Osteocyte (in vitro differentiated cells): ENCODE results near the gene GHR. TPM values are rescaled to one million over a fixed set of nuclear protein-coding genes. Genes with fewer than 3 reads are reported as not detected.

Experiments
- DNase-seq: peaks from one replicate; pipeline ENCODE4 v3.0.0; 2021; ENCODE audit warnings: mixed read lengths; ENCODE audit not compliant: unreplicated experiment; ENCODE audit errors: extremely low spot score
- H3K27ac Mint-ChIP-seq: one replicate; pipeline ENCODE4 v1.8.0; 2021; ENCODE audit warnings: mild to moderate bottlenecking, mixed read lengths; ENCODE audit not compliant: unreplicated experiment
- H3K27me3 Mint-ChIP-seq: one replicate; pipeline ENCODE4 v1.8.0; 2021; ENCODE audit warnings: mixed read lengths; ENCODE audit not compliant: unreplicated experiment
- H3K36me3 Mint-ChIP-seq: one replicate; pipeline ENCODE4 v1.8.0; 2021; ENCODE audit warnings: mixed read lengths; ENCODE audit not compliant: unreplicated experiment
- H3K4me1 Mint-ChIP-seq: one replicate; pipeline ENCODE4 v1.8.0; 2021; ENCODE audit warnings: mixed read lengths; ENCODE audit not compliant: unreplicated experiment
- H3K4me3 Mint-ChIP-seq: one replicate; pipeline ENCODE4 v1.8.0; 2021; ENCODE audit warnings: mild to moderate bottlenecking, moderate library complexity, mixed read lengths; ENCODE audit not compliant: unreplicated experiment
- H3K9me3 Mint-ChIP-seq: one replicate; pipeline ENCODE4 v1.8.0; 2021; ENCODE audit warnings: mixed read lengths; ENCODE audit not compliant: unreplicated experiment
- total RNA-seq: library from RNA; stranded (reverse); gene quantifications from 2 replicates; pipeline ENCODE4 v1.2.1, GENCODE V29; 2021
- TF ChIP-seq, protein P1 (sequence below): fragments of 200-600 bp; sonication (generic); IDR thresholded peaks from 2 replicates; pipeline ENCODE4 v1.5.0; 2021; ENCODE audit warnings: antibody characterized with exemption, mild to moderate bottlenecking, moderate library complexity

The GHR gene
- total RNA-seq, 1 donor from 2014 or later, result 2.3 TPM

DNA sequence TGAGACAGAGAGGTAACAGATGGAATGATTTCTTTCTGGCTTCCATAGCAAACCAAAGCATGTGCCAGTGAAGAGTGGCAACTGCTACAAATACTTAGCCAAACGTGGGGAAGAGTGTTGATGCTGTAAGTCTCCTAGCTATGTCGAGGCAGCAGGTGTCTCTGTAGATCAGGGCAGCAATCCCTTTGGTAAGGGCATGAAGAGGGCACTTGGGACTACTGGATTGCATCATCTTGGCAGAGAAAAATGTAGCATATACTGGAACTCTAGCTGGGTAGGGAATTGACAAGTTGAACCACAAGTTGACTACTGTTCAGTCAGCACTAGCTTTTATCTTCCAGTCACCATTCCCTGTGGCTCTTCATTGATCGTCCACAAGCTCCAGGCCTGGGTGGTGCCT, 75.8 kb downstream of the GHR start:
- Mint-ChIP-seq H3K4me3 (no peak overlapping the region), H3K36me3 (no peaks in the 10 kb centered on the region), H3K27me3 (no peaks in the 10 kb centered on the region), H3K4me1 (peaks cover 4% of the 10 kb centered on the region), H3K9me3 (peaks cover 5% of the 10 kb centered on the region), H3K27ac (no peak overlapping the region)
- DNase-seq, result no peak
- TF ChIP-seq, protein P1, sequence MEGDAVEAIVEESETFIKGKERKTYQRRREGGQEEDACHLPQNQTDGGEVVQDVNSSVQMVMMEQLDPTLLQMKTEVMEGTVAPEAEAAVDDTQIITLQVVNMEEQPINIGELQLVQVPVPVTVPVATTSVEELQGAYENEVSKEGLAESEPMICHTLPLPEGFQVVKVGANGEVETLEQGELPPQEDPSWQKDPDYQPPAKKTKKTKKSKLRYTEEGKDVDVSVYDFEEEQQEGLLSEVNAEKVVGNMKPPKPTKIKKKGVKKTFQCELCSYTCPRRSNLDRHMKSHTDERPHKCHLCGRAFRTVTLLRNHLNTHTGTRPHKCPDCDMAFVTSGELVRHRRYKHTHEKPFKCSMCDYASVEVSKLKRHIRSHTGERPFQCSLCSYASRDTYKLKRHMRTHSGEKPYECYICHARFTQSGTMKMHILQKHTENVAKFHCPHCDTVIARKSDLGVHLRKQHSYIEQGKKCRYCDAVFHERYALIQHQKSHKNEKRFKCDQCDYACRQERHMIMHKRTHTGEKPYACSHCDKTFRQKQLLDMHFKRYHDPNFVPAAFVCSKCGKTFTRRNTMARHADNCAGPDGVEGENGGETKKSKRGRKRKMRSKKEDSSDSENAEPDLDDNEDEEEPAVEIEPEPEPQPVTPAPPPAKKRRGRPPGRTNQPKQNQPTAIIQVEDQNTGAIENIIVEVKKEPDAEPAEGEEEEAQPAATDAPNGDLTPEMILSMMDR, result no peak

DNA sequence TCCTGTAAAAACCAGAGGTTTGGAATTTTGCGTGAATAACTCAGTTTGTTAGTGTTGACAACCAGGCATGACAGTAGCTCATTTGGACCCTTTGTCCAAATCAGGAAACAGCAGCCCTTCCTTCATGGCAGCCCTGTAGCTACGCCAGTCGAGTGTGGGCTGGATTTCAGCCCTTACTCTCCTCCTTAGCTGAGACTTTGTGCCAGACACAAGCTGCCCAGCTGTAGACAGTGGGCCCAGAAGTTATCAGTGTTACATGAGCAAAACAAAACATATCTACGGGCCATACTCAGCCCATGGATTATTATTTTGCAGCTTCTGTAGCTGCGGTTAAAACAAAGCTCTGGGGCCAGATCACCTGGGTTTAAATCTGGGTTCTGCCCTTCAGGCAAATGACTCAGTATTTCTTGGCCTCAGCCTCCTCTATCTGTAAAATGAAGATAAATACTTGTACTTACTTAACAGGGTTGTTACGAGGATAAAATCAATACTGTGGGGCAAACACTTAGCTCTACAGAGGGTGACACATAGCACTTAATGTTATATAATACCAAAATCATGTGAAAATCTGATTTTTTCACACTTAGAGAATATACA, 76.9 kb downstream of the GHR start:
- Mint-ChIP-seq H3K4me3 (no peak overlapping the region), H3K9me3 (peaks cover 3% of the 10 kb centered on the region), H3K27ac (no peak overlapping the region), H3K27me3 (no peaks in the 10 kb centered on the region), H3K36me3 (no peaks in the 10 kb centered on the region), H3K4me1 (peaks cover 4% of the 10 kb centered on the region)
- TF ChIP-seq, protein P1, result no peak
- DNase-seq, result no peak

DNA sequence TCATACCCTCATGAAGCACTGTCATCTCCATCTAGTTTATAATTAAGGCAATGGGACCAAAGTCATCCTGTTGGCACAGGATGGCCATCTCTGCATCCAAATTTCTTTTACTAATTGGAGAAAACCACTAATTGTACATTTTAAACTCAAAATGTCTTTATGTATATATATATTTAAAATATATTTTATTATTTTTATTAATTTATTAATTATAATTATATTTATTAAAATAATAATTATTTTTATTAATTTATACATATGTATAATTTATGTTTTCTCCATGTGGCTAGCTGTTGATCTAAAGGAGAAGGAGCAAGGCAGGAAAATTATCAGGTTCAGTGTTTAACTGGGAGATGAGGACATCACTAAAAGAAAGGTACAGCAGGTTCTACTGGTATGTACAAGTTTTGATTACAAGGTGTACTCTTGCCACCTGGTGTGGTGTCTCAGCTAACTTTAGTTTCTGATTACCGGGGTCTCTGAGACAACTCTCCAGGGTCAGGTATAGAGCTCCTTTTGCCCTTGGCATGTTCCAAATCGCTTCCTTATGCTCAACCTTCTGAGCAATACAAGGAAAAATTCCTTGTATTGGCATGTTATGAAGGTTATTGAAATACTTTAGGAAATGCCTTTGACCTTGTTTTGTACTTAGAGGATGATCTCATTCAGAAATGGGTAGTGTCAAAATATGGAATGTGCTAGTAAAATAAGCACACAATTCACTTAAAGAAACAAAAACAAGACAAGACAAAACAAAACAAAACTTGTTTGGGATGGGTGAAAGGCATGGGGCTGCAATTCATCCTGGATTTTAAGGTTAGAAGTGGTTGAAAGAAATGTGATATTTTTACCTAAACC, 79.6 kb downstream of the GHR start:
- Mint-ChIP-seq H3K9me3 (no peaks in the 10 kb centered on the region), H3K27ac (no peak overlapping the region), H3K36me3 (no peaks in the 10 kb centered on the region), H3K4me1 (peaks cover 4% of the 10 kb centered on the region), H3K4me3 (no peak overlapping the region), H3K27me3 (no peaks in the 10 kb centered on the region)
- no peak for DNase-seq
- TF ChIP-seq, protein P1, result no peak

DNA sequence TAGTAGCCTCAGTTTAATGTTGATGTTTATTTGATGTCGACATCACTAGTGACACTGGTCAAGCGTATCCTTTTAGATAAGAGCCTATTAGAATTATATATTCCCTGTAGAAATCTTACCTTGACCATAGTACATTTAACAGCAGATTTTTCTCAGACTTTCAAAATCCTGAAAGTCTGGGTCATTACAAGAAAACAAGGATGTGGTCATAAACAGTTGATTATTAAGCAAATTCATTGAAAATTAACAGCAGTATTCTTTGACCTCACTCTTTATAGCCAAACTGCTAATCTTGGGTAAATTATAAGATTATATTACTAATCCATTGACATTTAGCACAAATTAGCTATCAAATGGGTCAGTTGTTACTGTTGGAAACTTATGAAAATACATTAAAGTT, 83.4 kb downstream of the GHR start:
- Mint-ChIP-seq H3K27ac (no peak overlapping the region), H3K9me3 (no peaks in the 10 kb centered on the region), H3K36me3 (no peaks in the 10 kb centered on the region), H3K4me3 (no peak overlapping the region), H3K4me1 (peaks cover 4% of the 10 kb centered on the region), H3K27me3 (no peaks in the 10 kb centered on the region)
- TF ChIP-seq, protein P1, result no peak
- no peak for DNase-seq

DNA sequence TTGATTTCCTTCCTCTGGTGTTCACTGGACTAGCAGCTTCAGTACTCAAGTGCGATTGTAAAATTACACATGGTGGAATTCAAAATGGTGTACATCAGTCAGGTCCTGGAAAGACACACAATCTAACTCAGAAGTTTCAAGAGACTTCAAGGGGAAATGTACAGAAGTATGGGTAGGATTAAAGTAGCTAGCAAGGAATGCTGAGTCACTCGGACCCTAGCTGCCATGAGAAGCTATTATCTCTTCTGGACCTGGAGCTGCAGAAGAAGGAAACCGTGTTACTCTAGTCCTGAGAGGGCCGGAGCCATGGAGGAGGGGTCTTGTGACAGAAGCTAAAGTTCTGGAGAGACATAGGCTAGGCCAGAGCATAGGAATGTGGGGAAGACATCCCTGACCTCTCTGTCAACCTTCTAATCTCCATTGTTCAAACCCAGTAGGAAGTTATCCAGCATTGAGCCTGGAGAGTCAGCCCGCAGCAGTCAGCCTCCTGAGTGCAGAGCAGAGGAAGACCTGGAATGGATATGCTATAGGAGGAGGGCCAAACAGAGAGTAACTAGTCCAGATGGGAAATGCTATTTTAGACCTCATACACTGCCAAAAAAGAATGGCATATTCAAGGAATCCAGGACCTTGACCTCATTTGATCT, 84.3 kb downstream of the GHR start:
- no peak for DNase-seq
- H3K4me3 Mint-ChIP-seq, result no peak overlapping the region
- peaks cover 4% of the 10 kb centered on the region for H3K4me1 Mint-ChIP-seq
- no peak overlapping the region for H3K27ac Mint-ChIP-seq
- H3K27me3 Mint-ChIP-seq, result no peaks in the 10 kb centered on the region
- no peaks in the 10 kb centered on the region for H3K9me3 Mint-ChIP-seq
- TF ChIP-seq, protein P1, result no peak
- H3K36me3 Mint-ChIP-seq, result no peaks in the 10 kb centered on the region
